Measurements from ENCODE around the gene NGB.

GRCh38 chr14:77284466-77284865 lies 13.5 kb upstream of the NGB start:
- TF ChIP-seq JUND (IDR thresholded peaks at IDR 0.05) (no peak), CTCF (IDR thresholded peaks at IDR 0.05 in 2 of 3, conservative IDR thresholded peaks at IDR 0.05 in 1 of 3; ENCODE audit: borderline replicate concordance in 1 of 3, insufficient read depth in 1 of 3, low read depth in 2 of 3, low read length in 2 of 3) (no peak), ZNF274 (IDR thresholded peaks at IDR 0.05; ENCODE audit: low read depth, low read length) (no peak), YY1 (IDR thresholded peaks at IDR 0.05; ENCODE audit: extremely low read depth, insufficient replicate concordance, low read depth, low read length) (no peak), ATF3 (IDR thresholded peaks at IDR 0.05) (no peak)

Data from HCT116 (cell line).